ENCODE data around the gene HSPB6.
"Not testable (repeated sequence)": the region's sequence is repeated elsewhere in the genome, so short reads cannot be mapped to it uniquely, and the experiment has no call there.

The HSPB6 gene

DNA sequence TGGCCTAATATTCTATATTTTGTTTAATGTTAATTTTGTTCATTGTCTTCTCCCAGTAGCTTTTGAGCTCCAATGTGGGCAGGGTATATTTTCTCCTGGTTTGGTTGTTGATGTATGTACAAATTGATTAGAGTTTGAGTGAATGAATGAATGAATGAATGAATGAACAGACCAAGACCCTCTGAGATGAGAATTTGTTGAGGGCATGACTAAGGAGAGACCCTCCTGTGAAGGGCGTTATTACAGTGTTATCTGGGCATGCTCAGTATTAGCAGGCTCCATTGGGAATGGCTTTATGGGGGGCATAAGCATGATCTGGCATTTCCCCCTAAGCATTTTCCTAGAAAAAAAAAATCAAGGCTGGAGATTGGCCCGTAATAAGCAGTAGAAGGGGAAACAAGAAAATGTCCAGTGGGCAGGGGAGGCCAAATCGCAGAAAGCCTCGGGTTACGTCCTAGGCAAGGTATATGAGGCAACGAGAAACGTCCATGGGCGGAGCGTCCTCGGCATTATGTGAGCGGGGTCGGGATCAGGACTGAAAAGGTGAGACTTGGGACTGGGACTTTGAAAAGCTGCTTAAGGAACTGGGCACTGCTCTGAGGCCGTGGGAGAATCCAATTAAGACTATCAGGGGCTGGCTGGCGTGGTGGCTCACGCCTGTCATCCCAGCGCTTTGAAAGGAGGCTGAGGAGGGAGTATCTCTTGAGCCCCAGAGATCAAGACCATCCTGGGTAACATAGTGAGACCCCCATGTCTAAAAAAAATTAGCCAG, 17.6 kb upstream of the HSPB6 start:
- no peak for TF ChIP-seq CTCF (IDR thresholded peaks at IDR 0.05; ENCODE audit: extremely low read depth, insufficient read depth, missing control alignments)
- in situ Hi-C loops (cut with MboI; ENCODE audit: low pct_unique_long_range_greater_than_20kb, low sequenced_read_pairs, unreplicated experiment): no loop called here
- DNase-seq (ENCODE audit: low spot score): no peak

DNA sequence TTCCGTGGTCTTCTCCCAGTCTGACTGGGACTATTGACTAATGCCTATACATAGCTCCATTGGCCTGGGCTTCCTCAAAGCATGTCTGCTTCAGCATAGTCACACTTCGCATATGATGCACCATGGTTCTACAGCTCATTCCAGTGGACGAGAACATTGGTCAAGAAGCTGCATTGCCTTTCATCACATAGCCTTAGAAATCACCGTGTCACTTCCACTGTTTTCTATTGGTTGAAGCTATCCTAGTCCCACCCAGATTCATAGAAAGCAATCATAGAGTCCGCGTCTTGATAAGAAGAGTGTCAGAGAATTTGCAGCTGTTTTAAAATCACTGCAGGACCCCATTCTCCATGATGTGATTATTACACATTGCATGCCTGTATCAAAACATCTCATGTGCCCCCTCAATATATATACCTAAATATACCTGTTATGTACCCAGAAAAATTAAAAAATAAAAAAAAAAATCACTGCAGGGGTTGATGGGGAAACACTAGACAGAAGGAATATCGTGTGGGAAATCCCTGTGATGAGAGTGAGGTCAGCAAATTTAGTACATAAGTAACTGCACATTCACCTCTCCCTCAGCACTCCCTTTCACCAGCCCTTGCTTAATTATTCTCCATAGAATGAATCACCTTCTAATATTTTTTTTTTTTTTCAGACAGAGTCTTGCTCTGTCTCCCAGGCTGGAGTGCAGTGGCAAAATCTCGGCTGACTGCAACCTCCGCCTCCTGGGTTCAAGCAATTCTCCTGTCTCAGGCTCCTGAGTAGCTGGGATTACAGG, 16.4 kb upstream of the HSPB6 start:
- no peak for TF ChIP-seq CTCF (IDR thresholded peaks at IDR 0.05; ENCODE audit: extremely low read depth, insufficient read depth, missing control alignments)
- in situ Hi-C loops (cut with MboI; ENCODE audit: low pct_unique_long_range_greater_than_20kb, low sequenced_read_pairs, unreplicated experiment): no loop called here
- DNase-seq (ENCODE audit: low spot score): no peak

DNA sequence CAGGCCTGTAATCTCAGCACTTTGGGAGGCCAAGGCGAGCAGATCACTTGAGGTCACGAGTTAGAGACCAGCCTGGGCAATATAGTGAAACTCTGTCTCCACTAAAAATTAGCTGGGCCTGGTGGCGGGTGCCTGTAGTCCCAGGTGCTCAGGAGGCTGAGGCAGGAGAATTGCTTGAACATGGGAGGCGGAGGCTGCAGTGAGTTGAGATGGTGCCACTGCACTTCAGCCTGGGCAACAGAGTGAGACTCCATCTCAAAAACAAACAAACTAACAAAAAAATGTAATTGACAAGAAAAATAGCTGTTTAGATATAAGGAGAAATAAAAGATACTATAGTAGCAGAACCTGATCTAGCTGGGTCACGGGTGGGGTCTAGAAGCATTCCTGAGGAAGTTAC, 15.5 kb upstream of the HSPB6 start:
- in situ Hi-C loops (cut with MboI; ENCODE audit: low pct_unique_long_range_greater_than_20kb, low sequenced_read_pairs, unreplicated experiment); DNase-seq (ENCODE audit: low spot score): not testable (repeated sequence)

DNA sequence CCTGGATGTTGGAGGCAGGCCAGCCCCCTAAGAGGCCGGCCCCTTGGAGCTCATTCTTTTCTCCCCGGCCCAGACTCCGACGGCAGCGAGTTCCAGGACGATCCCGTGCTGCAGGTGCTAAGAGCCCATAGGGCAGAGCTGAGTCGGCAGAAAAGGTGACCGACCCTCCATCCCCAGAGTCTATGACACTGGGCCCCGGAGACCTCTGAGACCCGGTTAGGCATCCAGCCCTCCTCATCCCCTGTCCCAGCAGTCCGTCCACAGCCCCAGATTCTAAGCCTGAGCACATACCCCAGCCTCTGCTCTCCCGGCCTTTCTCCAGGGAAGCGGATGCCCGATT, 11.2 kb upstream of the HSPB6 start:
- in situ Hi-C loops (cut with MboI; ENCODE audit: low pct_unique_long_range_greater_than_20kb, low sequenced_read_pairs, unreplicated experiment): no loop called here
- no peak for DNase-seq (ENCODE audit: low spot score)
- TF ChIP-seq CTCF (IDR thresholded peaks at IDR 0.05; ENCODE audit: extremely low read depth, insufficient read depth, missing control alignments): no peak

DNA sequence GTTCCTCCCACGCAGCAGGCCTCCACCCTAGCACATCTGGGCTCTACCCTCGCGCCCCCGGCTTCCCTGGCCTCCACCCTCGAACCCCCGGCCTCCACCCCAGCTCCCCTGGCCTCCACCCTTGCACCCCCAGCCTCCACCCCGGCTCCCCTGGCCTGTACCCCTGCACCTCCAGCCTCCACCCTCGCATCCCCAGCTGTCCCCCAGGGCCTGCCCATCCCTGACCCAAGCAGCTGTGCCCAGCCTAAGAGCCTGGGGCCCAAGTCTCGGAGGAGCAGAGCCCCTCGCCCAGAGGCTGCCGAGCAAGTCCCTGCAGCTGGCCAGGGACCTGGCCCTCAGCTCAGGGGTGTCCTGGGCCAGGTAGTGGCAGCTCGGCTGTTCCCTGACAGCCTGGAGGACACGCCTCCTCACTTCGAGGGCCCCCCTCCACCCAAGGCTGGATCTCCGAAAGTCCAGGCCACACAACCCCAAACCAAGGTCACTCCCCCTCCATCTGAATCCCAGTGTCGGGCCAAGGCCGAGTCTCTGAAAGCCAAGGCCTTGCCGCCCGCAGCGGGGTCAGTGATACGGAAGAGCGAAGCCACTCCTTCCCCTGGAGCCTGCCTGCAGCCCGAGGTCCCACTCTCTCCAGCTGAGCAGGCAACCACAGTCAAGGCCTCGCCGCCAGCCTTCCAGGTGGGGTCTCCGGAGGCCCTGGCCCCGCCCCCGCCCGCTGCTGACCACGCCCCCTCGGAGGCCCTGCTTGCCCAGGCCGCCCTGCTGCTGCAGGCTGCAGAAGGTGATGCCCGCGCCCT, 10.7 kb upstream of the HSPB6 start:
- in situ Hi-C loops (cut with MboI; ENCODE audit: low pct_unique_long_range_greater_than_20kb, low sequenced_read_pairs, unreplicated experiment): no loop called here
- TF ChIP-seq CTCF (IDR thresholded peaks at IDR 0.05; ENCODE audit: extremely low read depth, insufficient read depth, missing control alignments): no peak
- DNase-seq (ENCODE audit: low spot score): peak; percentile 26

DNA sequence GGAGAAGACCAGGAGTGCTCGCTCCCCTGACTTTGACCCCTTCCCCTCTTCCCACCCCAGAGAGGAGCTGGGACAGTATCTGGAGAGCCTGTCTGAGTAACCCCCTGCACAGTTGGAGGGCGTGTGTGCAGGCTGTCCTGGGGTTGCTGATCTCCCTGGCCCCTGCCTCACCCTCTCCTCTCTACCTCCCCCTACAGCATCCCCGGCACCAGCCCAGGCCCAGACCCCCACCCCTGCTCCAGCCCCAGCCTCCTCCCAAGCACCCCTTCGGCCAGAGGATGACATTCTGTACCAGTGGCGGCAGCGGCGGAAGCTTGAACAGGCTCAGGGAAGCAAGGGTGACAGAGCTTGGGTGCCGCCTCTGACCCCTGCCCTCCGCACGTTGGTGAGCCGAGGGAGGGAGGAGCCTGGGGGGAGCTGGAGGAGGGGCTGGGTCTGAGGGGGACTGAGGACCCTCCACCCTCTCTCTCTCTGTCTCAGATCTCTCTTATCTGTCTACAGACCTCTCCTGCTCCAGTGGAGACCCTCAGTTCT, 9.8 kb upstream of the HSPB6 start:
- in situ Hi-C loops (cut with MboI; ENCODE audit: low pct_unique_long_range_greater_than_20kb, low sequenced_read_pairs, unreplicated experiment): no loop called here
- no peak for TF ChIP-seq CTCF (IDR thresholded peaks at IDR 0.05; ENCODE audit: extremely low read depth, insufficient read depth, missing control alignments)
- DNase-seq (ENCODE audit: low spot score): no peak
